GM21717 (cell line): ENCODE measurements around the gene MGAT5.
A peak's percentile ranks its signal among the peaks of the same experiment; 100 is the strongest.

Experiments used
- ATAC-seq: cut with Tn5 transposase; IDR thresholded peaks from one replicate; pipeline ENCODE4 v1.9.1; 2021; ENCODE audit warnings: mild to moderate bottlenecking, moderate library complexity; ENCODE audit not compliant: unreplicated experiment

The MGAT5 gene

GRCh38 chr2:134253804-134254203 lies at the start of gene MGAT5:
TSS of gene MGAT5 (plus strand) at chr2:134254072. CDS start at chr2:134254404, 332 bp downstream.
- ATAC-seq = peak; percentile 20

GRCh38 chr2:134205087-134205486 lies 48.8 kb upstream of the MGAT5 start:
- ATAC-seq = no peak

GRCh38 chr2:134206031-134206430 lies 47.8 kb upstream of the MGAT5 start:
- ATAC-seq = no peak

GRCh38 chr2:134206573-134206972 lies 47.3 kb upstream of the MGAT5 start:
- ATAC-seq = no peak

- peak; percentile 65 for ATAC-seq
Observed at GRCh38 chr2:134207589-134208209, 46.2 kb upstream of the MGAT5 start.

- ATAC-seq = no peak
Observed at GRCh38 chr2:134208825-134209224, 45.0 kb upstream of the MGAT5 start.

GRCh38 chr2:134212746-134213145 lies 41.1 kb upstream of the MGAT5 start:
- no peak for ATAC-seq

GRCh38 chr2:134216152-134216829 lies 37.6 kb upstream of the MGAT5 start:
- no peak for ATAC-seq

GRCh38 chr2:134217351-134217750 lies 36.5 kb upstream of the MGAT5 start:
- no peak for ATAC-seq

- ATAC-seq = peak; percentile 80
Observed at GRCh38 chr2:134217924-134218323, 35.9 kb upstream of the MGAT5 start.

GRCh38 chr2:134218414-134218813 lies 35.5 kb upstream of the MGAT5 start:
- ATAC-seq = peak; percentile 28

GRCh38 chr2:134218930-134219658 lies 34.8 kb upstream of the MGAT5 start:
- ATAC-seq = peak; percentile 55

GRCh38 chr2:134220344-134220974 lies 33.4 kb upstream of the MGAT5 start:
- no peak for ATAC-seq

GRCh38 chr2:134224005-134224404 lies 29.9 kb upstream of the MGAT5 start:
- no peak for ATAC-seq

- ATAC-seq = no peak
Observed at GRCh38 chr2:134225173-134225572, 28.7 kb upstream of the MGAT5 start.

- ATAC-seq = no peak
Observed at GRCh38 chr2:134225841-134226240, 28.0 kb upstream of the MGAT5 start.

GRCh38 chr2:134226601-134227000 lies 27.3 kb upstream of the MGAT5 start:
- ATAC-seq = no peak

- ATAC-seq = no peak
Observed at GRCh38 chr2:134227666-134228065, 26.2 kb upstream of the MGAT5 start.

- ATAC-seq = no peak
Observed at GRCh38 chr2:134228493-134228903, 25.4 kb upstream of the MGAT5 start.

- ATAC-seq = no peak
Observed at GRCh38 chr2:134229540-134229939, 24.3 kb upstream of the MGAT5 start.

- no peak for ATAC-seq
Observed at GRCh38 chr2:134230885-134231284, 23.0 kb upstream of the MGAT5 start.
